Measurements from ENCODE around the gene RGS3.
A peak's percentile ranks its signal among the peaks of the same experiment; 100 is the strongest.

Gene RGS3

DNA sequence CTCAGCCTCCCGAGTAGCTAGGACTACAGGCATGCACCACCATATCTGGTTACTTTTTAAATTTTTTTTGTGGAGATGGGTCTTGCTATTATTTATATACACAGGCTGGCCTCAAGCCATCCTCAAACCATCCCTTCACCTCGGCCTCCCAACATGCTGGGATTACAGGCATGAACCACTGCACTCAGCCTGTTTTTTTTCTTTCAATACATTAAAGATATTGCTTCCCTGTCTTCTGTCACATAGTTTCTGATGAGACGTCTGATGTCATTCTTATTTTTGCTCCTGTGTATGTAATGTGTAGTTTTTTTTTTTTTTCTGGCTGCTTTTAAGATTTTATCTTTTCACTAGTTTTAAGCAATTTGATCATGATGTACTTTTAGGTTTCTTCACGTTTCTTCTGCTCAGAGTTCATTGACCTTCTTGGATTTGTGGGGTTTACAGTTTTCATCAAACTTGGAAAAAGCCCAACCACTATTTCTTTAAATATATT is 11.4 kb upstream of the RGS3 start:
- peak in 1 of 2 experiments; percentile 20 for DNase-seq
- TF ChIP-seq GATA1 (IDR thresholded peaks at IDR 0.05; ENCODE audit: low read depth, low read length), result no peak
- no peak for TF ChIP-seq POLR2A (IDR thresholded peaks at IDR 0.05; ENCODE audit: low read length)

DNA sequence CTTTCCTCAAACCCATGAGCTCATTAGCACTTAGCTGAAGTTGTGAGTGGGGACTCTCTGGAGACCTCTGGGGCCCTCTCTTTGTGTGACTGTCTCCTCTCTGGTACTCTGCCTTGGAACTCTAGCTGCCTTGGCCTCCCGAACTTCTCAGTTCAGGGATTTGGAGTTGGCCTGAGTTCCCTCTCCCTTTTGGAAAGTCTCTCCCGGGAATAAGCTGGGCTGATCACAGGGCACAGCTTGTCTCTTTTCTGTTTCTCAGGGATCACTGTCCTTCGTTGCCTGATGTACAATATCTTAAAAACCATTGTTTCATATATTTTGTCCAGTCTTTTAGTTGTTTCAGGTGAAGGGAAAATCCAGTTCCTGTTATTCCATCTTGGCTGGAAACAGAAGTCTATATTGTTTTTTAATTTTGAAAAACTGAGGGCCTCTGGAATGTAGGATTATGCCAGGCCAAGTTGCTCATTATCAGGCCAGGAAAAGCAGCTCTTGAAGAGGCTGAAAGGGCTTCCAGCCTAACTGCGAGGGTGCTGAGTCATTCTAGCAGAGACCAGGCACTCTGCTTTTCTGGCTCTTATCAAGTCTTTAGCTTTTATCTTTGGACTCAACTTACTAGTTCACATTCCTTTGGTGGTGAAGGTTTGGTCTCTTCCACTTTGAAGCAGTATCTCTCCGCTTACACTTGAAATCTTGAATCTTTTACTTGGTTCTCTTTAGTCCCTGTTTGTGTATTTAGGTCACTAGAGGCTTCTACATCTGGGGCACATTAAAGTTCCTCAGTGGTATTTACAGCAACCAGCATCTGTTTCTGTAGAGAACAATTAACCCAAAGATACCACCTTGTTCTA is 8.4 kb upstream of the RGS3 start:
- peak; percentile 92 to 94 for DNase-seq
- TF ChIP-seq GATA1 (IDR thresholded peaks at IDR 0.05; ENCODE audit: low read depth, low read length) (no peak), POLR2A (IDR thresholded peaks at IDR 0.05; ENCODE audit: low read length) (peak; percentile 31)

DNA sequence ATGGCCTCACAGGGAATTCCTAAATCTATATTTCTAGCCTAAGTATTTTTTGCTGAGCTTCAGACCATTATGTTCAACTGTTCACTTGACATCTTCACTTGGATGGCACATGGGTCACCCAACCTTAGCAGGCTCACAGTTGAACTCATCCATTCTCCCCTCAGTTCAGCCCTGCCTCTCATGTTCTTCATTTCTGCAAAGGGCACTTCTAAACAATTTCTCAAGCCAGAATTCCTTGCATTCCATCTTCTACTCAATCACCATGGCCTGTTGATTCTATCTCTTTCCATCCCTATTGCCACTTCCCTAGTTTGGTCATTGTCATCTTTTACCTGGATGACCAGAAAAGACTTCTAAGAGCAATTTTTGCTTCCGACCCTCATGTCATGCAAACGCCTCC is 7.3 kb upstream of the RGS3 start:
- DNase-seq, result no peak

DNA sequence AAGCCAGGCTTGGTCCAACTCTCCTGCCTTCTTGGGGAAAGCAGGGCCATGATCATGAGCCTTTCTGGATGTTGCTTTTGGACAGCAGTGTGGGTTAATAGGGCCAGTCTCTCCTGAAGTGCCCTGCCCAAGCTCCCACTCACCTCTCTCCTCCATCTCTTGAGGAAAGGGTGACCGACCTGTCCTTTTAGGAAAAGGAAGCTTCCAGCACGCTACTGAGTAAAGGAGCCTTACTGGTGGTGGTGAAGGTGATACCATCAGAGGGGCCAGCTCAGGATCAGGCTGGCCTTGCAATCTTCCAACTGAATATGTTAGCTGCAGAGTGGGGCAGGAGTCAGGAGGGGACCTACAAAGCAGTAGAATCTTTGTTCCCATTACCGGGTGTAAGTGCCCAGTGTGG is 2.2 kb upstream of the RGS3 start:
- TF ChIP-seq POLR2A (IDR thresholded peaks at IDR 0.05; ENCODE audit: low read length), result no peak
- no peak for TF ChIP-seq GATA1 (IDR thresholded peaks at IDR 0.05; ENCODE audit: low read depth, low read length)
- DNase-seq, result no peak

More for the DNA sequence above, 7.3 kb upstream of the RGS3 start:
- no peak for TF ChIP-seq GATA1 (IDR thresholded peaks at IDR 0.05; ENCODE audit: low read depth, low read length)
- TF ChIP-seq POLR2A (IDR thresholded peaks at IDR 0.05; ENCODE audit: low read length), result no peak

DNA sequence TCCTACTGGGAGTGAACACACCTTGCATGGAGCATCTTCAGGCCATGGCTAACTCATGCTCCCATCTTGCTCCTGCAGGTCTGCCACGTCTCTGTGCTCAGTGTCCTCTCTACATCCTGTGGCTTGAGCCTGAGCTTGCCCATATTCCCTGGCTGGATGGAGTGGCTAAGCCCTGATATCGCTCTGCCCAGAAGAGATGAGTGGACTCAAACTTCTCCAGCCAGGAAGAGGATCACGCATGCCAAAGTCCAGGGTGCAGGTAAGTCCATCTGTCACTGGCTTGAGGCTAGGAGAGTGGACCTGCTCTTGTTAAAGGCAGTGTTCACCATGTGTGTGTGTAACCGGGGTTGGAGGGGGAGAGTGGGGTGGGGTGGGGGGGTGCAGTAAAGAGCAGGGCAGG is 1.6 kb upstream of the RGS3 start:
- TF ChIP-seq POLR2A (IDR thresholded peaks at IDR 0.05; ENCODE audit: low read length) (no peak), GATA1 (IDR thresholded peaks at IDR 0.05; ENCODE audit: low read depth, low read length) (no peak)
- no peak for DNase-seq

DNA sequence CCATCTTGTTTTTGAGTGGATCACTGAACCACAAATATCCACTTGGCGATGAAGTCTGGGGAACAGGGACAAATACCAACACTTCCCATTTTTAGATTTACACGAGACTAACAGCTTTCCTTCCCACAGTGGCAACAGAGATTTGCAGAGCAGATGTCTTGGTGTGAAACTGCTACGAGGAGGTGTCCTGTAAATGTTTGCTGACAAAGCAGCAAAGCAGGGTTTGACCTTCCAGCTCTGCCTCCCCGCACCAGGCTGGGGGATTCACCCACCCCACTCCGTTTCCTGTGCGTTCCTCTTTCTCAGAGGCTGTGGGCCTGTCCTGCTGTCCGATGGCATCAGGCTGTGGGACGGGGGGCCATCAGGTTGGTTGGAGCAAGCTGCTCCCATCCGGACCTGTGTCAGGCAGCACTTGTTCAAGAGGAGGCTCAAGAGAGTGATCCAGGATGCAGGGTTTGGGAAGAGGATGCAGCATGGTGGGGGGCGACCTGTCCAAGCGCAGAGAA is 693 bp upstream of the RGS3 start:
- no peak for TF ChIP-seq POLR2A (IDR thresholded peaks at IDR 0.05; ENCODE audit: low read length)
- TF ChIP-seq GATA1 (IDR thresholded peaks at IDR 0.05; ENCODE audit: low read depth, low read length), result no peak
- DNase-seq, result no peak

DNA sequence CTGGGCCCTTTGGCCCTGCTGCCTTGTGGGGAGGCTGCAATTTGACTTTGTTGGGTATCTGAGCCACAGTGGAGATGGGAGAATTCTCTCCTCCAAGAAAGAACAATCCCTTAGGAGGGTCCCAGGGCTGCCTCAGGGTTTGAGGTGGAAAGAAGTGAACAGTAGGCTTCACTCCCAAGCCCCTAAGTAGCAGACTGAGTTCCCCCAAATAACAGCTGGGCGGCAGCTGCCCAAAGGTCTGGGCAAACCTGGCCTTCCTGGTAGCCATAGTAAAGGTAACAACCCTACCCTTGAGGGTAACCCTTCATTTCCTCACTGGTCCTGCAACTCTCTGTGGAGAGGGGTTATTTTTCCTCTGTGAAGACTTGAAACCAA is 746 bp downstream of the RGS3 start:
- TF ChIP-seq GATA1 (IDR thresholded peaks at IDR 0.05; ENCODE audit: low read depth, low read length) (no peak), POLR2A (IDR thresholded peaks at IDR 0.05; ENCODE audit: low read length) (no peak)

DNA sequence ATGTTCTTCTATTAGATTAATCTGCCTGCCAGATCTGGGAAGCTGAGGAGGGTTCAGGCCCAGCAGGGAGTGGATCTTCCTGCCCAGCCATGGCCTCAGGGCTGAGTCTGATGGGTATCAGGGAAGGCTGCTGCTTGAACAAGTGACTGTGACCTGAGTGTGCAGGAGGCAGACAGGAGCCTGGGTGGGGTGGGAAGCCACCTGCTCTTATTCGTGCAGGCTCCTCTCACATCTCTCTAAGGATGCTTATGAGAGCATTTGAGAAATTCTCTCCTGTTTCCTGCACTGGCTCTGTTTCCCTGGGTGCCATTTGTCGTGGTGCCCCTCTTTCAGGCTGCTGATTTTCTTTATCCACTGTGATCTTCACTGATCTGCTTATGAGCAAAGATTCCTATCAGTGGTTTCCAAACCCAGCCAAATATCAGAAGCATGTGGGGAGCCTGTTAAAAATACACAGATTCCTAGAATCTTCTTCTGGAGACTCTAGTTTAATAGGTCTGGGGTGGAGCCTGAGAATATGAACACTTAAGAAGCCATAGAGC is 2.1 kb downstream of the RGS3 start:
- DNase-seq, result no peak
- TF ChIP-seq POLR2A (IDR thresholded peaks at IDR 0.05; ENCODE audit: low read length) (no peak), GATA1 (IDR thresholded peaks at IDR 0.05; ENCODE audit: low read depth, low read length) (no peak)

More for the DNA sequence above, 746 bp downstream of the RGS3 start:
- no peak for DNase-seq

DNA sequence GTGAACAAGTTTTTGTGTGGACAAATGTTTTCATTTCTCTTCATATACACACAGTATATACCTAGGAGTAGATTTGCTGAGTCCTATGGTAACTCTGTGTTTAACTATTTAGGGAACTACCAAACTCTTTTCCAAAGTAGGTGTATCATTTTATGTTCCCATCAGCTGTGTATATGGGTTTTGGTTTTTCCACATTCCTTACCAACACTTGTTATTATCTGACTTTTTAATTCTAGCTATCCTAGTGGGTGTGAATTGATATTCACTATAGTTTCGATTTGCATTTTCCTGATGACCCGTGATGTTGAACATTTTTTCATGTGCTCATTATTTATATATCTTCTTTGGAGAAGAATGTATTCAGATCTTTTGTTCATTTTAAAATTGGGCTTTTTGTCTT is 3.7 kb downstream of the RGS3 start:
- no peak for TF ChIP-seq POLR2A (IDR thresholded peaks at IDR 0.05; ENCODE audit: low read length)
- no peak for TF ChIP-seq GATA1 (IDR thresholded peaks at IDR 0.05; ENCODE audit: low read depth, low read length)
- DNase-seq, result no peak

DNA sequence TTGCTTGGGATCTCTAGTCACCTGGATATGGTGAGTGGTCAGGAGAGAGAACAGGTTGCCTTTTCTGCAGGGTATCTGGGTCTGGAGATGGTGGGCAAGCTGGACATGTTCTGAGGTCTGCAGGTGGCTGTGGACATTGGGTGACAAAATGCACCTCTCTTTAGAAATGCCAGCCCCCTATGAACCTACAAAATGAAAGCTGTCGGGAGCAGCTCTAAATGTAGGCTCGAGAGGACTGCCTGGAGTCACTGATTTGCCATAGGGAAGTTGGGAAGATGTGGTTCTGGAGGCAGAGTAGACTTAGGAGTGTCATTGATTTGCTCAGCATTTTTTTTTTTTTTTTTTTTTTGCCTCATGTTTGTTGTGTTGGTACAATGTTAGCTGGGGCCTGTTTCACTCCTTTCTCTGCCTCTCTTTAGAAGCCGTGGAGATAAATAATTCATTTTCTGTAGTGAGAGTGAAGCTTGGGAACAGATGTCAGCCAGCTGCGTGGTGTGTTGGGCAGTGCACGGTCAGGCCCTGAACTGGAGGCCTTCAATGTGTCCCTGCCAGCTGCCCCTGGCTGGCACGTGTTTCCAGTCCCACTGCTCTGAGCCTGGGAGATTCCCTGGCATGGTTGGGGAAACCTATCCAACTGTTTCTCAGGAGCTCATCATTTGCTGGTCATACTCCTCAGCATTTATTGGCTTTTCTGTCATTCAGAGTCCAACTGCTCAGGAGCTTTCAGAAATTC is 5.4 kb downstream of the RGS3 start:
- no peak for DNase-seq

DNA sequence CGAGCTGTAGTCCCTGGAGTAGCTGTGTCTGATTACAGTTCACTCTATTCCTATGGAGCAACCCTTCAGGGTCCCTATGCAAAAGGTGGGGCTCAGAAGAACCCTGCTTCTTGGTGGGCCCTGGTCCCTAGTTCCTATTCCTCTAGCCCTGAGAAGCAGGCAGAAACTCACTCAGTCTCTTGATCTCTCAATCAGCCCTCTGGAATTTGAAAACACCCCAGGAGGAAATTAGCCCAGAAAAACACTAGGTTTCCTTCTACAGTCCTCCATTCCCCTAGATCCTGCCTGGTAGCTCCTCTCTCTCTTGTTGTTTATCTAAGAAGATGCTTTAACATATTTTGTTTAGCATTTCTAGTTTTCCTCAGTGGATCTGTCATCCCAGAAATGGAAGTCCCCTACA is 7.6 kb downstream of the RGS3 start:
- TF ChIP-seq POLR2A (IDR thresholded peaks at IDR 0.05; ENCODE audit: low read length) (no peak), GATA1 (IDR thresholded peaks at IDR 0.05; ENCODE audit: low read depth, low read length) (no peak)
- no peak for DNase-seq

More for the DNA sequence above, 5.4 kb downstream of the RGS3 start:
- TF ChIP-seq GATA1 (IDR thresholded peaks at IDR 0.05; ENCODE audit: low read depth, low read length) (no peak), POLR2A (IDR thresholded peaks at IDR 0.05; ENCODE audit: low read length) (no peak)

DNA sequence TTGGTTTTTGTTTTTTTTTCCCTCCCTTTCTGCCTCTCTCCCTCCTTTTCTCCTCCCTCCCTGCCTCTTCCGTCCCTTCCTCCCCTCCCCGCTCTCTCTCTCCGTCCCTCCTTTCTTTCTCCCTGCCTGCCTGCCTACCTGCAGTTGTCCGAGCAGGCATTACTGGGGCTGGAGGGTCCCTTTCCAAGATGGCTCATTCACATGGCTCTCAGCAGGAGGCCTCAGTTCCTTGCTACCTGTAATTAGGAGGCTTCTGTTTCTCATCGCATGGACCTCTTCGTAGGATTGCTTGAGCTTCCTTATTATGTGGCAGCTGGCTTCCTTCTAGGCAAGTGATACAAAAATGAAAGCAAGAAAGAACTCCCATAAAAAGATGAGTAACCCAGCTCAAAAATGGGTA is 8.0 kb downstream of the RGS3 start:
- TF ChIP-seq GATA1 (IDR thresholded peaks at IDR 0.05; ENCODE audit: low read depth, low read length) (no peak), POLR2A (IDR thresholded peaks at IDR 0.05; ENCODE audit: low read length) (no peak)

DNA sequence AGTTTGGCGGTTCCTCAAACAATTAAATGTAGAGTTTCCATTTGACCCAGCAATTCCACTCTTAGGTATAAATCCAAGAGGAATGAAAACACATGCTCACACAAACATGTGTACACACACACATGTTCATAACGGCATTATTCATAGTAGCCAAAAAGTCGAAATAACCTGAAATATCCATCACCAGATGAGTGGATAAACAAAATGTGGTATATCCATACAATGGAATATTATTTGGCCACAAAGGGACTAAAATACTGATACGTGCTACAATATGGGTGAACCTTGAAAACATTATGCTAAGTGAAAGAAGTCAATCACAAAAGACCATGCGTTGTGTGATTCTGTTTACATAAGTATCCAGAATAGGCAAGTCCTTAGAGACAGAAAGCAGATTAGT is 8.7 kb downstream of the RGS3 start:
- TF ChIP-seq POLR2A (IDR thresholded peaks at IDR 0.05; ENCODE audit: low read length) (no peak), GATA1 (IDR thresholded peaks at IDR 0.05; ENCODE audit: low read depth, low read length) (no peak)

More for the DNA sequence above, 8.0 kb downstream of the RGS3 start:
- no peak for DNase-seq

More for the DNA sequence above, 8.7 kb downstream of the RGS3 start:
- no peak for DNase-seq

Measured in erythroblast (primary cell).